OCI-LY1 (cell line): ENCODE results near the gene NMRK2.
A peak's percentile ranks its signal among the peaks of the same experiment; 100 is the strongest.

Experiments
- H2AFZ ChIP-seq: fragments of 200-600 bp; sonication (generic), shearing (Covaris generic); 2 replicates; pipeline ENCODE4 v1.6.0; 2014; ENCODE audit warnings: antibody characterized with exemption, mild to moderate bottlenecking, low read length
- H3F3A ChIP-seq: fragments of 200-600 bp; sonication (generic), shearing (Covaris generic); 2 replicates; pipeline ENCODE4 v1.6.0; 2014; ENCODE audit warnings: mild to moderate bottlenecking, antibody characterized with exemption, low read length, moderate library complexity; ENCODE audit not compliant: insufficient read depth
- H3K27ac ChIP-seq: fragments of 200-600 bp; sonication (generic); 2 replicates; pipeline ENCODE4 v1.5.1; 2014; ENCODE audit warnings: low read length, mixed run types, mild to moderate bottlenecking, low read depth; ENCODE audit not compliant: poor library complexity, severe bottlenecking
- H3K27me3 ChIP-seq: fragments of 200-600 bp; sonication (generic); 2 replicates; pipeline ENCODE4 v1.6.0; 2014; ENCODE audit warnings: antibody characterized with exemption, mild to moderate bottlenecking, low read length, moderate library complexity; ENCODE audit not compliant: insufficient read depth
- H3K36me3 ChIP-seq: fragments of 200-600 bp; sonication (generic); 2 replicates; pipeline ENCODE4 v1.6.1; 2014; ENCODE audit warnings: mild to moderate bottlenecking, antibody characterized with exemption, low read length, moderate library complexity, mixed read lengths; ENCODE audit not compliant: insufficient read depth
- H3K4me1 ChIP-seq: fragments of 200-600 bp; sonication (generic); 2 replicates; pipeline ENCODE4 v1.5.1; 2014; ENCODE audit warnings: mild to moderate bottlenecking, low read length, moderate library complexity; ENCODE audit not compliant: insufficient read depth, severe bottlenecking
- H3K4me2 ChIP-seq: fragments of 200-600 bp; sonication (generic), shearing (Covaris generic); 2 replicates; pipeline ENCODE4 v1.6.1; 2014; ENCODE audit warnings: low read length
- H3K4me3 ChIP-seq: fragments of 200-600 bp; sonication (generic); 2 replicates; pipeline ENCODE4 v1.5.1; 2014; ENCODE audit warnings: low read length, low read depth, mild to moderate bottlenecking, mixed read lengths; ENCODE audit not compliant: poor library complexity, severe bottlenecking
- H3K79me2 ChIP-seq: fragments of 200-600 bp; shearing (Covaris generic); 2 replicates; pipeline ENCODE4 v1.6.1; 2016; ENCODE audit warnings: mixed run types, low read length, mixed read lengths; ENCODE audit not compliant: insufficient read depth
- H3K9ac ChIP-seq: fragments of 200-600 bp; sonication (generic), shearing (Covaris generic); 2 replicates; pipeline ENCODE4 v1.6.1; 2014; ENCODE audit warnings: mild to moderate bottlenecking, low read length, mixed read lengths
- H3K9me2 ChIP-seq: fragments of 200-600 bp; sonication (generic), shearing (Covaris generic); 2 replicates; pipeline ENCODE4 v1.6.1; 2014; ENCODE audit warnings: low read depth, mild to moderate bottlenecking, low read length, mixed read lengths
- H3K9me3 ChIP-seq: fragments of 200-600 bp; shearing (Covaris generic); 2 replicates; pipeline ENCODE4 v1.6.1; 2014; ENCODE audit warnings: low read length, mixed read lengths
- H4K20me1 ChIP-seq: fragments of 200-600 bp; sonication (generic), shearing (Covaris generic); 2 replicates; pipeline ENCODE4 v1.6.0; 2016; ENCODE audit warnings: mild to moderate bottlenecking, low read length; ENCODE audit not compliant: insufficient read depth
- CTCF ChIP-seq: fragments of 200-600 bp; sonication (generic), shearing (Covaris generic); IDR thresholded peaks from 2 replicates; pipeline ENCODE4 v1.5.1; 2017; ENCODE audit warnings: mild to moderate bottlenecking, antibody characterized with exemption, low read length, moderate library complexity, mixed read lengths
- EZH2 ChIP-seq: fragments of 200-600 bp; sonication (generic), shearing (Covaris generic); IDR thresholded peaks from 2 replicates; pipeline ENCODE4 v1.8.0; 2017; ENCODE audit warnings: borderline replicate concordance, mixed run types, mild to moderate bottlenecking, antibody characterized with exemption, low read length, moderate library complexity, mixed read lengths

Gene NMRK2

GRCh38 chr19:3970808-3971598, 38.1 kb downstream of the NMRK2 start, which contains the start of gene DAPK3:
DAPK3 (minus strand) TSS chr19:3971099; CDS start chr19:3969735, 1,364 bp downstream.
- H3K27me3 ChIP-seq = no peaks in the 10 kb centered on the region
- no peaks in the 10 kb centered on the region for H3K9me2 ChIP-seq
- peaks cover 16% of the 10 kb centered on the region for H3K4me1 ChIP-seq
- no peak within 1 kb of the TSS for H2AFZ ChIP-seq
- H3F3A ChIP-seq = peaks cover 5% of the 10 kb centered on the region; the same call in 1 of the 2 replicates
- H3K4me2 ChIP-seq = peak within 1 kb of the TSS; percentile 91
- peak within 1 kb of the TSS; percentile 91 for H3K4me3 ChIP-seq
- H4K20me1 ChIP-seq = no peaks in the 10 kb centered on the region
- H3K79me2 ChIP-seq = peaks cover 6% of the 10 kb centered on the region
- no peaks in the 10 kb centered on the region for H3K9me3 ChIP-seq
- no peak for TF ChIP-seq EZH2
- TF ChIP-seq CTCF = no peak
- peaks cover 38% of the 10 kb centered on the region for H3K36me3 ChIP-seq
- H3K27ac ChIP-seq = peak within 1 kb of the TSS; percentile 76
- peak within 1 kb of the TSS; percentile 93 for H3K9ac ChIP-seq

- no peak for TF ChIP-seq EZH2
- no peak for TF ChIP-seq CTCF
- no peak overlapping the region for H3K4me3 ChIP-seq
- peaks cover 8% of the 10 kb centered on the region for H3K4me1 ChIP-seq
- no peak overlapping the region for H3K4me2 ChIP-seq
- no peak overlapping the region for H3K27ac ChIP-seq
- no peak overlapping the region for H2AFZ ChIP-seq
- H3K9me2 ChIP-seq = no peaks in the 10 kb centered on the region
- H3K9ac ChIP-seq = no peak overlapping the region
- no peaks in the 10 kb centered on the region for H3K9me3 ChIP-seq
- peaks cover 52% of the 10 kb centered on the region for H3K36me3 ChIP-seq
- H3K27me3 ChIP-seq = no peaks in the 10 kb centered on the region
- H4K20me1 ChIP-seq = no peaks in the 10 kb centered on the region
- peaks cover 9% of the 10 kb centered on the region; the same call in 1 of the 2 replicates for H3F3A ChIP-seq
- H3K79me2 ChIP-seq = peaks cover 3% of the 10 kb centered on the region; the same call in 1 of the 2 replicates
These were observed 42.3 kb downstream of the NMRK2 start for GRCh38 chr19:3975144-3975543.

- TF ChIP-seq CTCF (no peak), EZH2 (no peak)
- no peak overlapping the region for H3K4me3 ChIP-seq
- H3K9ac ChIP-seq = no peak overlapping the region
- no peaks in the 10 kb centered on the region for H3K9me2 ChIP-seq
- no peaks in the 10 kb centered on the region for H4K20me1 ChIP-seq
- H3K27me3 ChIP-seq = no peaks in the 10 kb centered on the region
- H3K4me1 ChIP-seq = peaks cover 5% of the 10 kb centered on the region
- H2AFZ ChIP-seq = no peak overlapping the region
- no peak overlapping the region for H3K27ac ChIP-seq
- H3K9me3 ChIP-seq = no peaks in the 10 kb centered on the region
- H3K36me3 ChIP-seq = peaks cover 57% of the 10 kb centered on the region
- no peaks in the 10 kb centered on the region for H3K79me2 ChIP-seq
- H3F3A ChIP-seq = peaks cover 9% of the 10 kb centered on the region; the same call in 1 of the 2 replicates
- H3K4me2 ChIP-seq = no peak overlapping the region
These were observed 42.8 kb downstream of the NMRK2 start for GRCh38 chr19:3975637-3976087.
